Duodenal mucosa (tissue), 2 donors: ENCODE data around the gene PALLD.
"Not testable (repeated sequence)": the region's sequence is repeated elsewhere in the genome, so short reads cannot be mapped to it uniquely, and the experiment has no call there.

Experiments
- H3K27ac ChIP-seq: one replicate; pipeline ENCODE4 v1.7.0; 2013; ENCODE audit warnings: low read depth, low read length
- H3K27me3 ChIP-seq, 2 donors: one replicate each; pipeline ENCODE4 v1.7.0; 2013; ENCODE audit warnings: low read length in 2 of 2, control low read depth in 1 of 2; ENCODE audit not compliant: insufficient read depth in 2 of 2, control insufficient read depth in 1 of 2
- H3K36me3 ChIP-seq, 2 donors: one replicate each; pipeline ENCODE4 v1.7.0; 2013; ENCODE audit warnings: low read length in 2 of 2, control low read depth in 1 of 2; ENCODE audit not compliant: insufficient read depth in 2 of 2, control insufficient read depth in 1 of 2
- H3K4me1 ChIP-seq, 2 donors: one replicate each; pipeline ENCODE4 v1.7.0; 2013; ENCODE audit warnings: low read length in 2 of 2, control low read depth in 1 of 2; ENCODE audit not compliant: insufficient read depth in 2 of 2, control insufficient read depth in 1 of 2
- H3K4me3 ChIP-seq, 2 donors: one replicate each; pipeline ENCODE4 v1.7.0; 2013; ENCODE audit warnings: low read length in 2 of 2, low read depth in 1 of 2
- H3K9ac ChIP-seq, 2 donors: one replicate each; pipeline ENCODE4 v1.7.0; 2013; ENCODE audit warnings: low read length in 2 of 2, low read depth in 1 of 2
- H3K9me3 ChIP-seq, 2 donors: one replicate each; pipeline ENCODE4 v1.7.0; 2013; ENCODE audit warnings: low read length in 2 of 2, control low read depth in 1 of 2; ENCODE audit not compliant: control insufficient read depth in 1 of 2

Gene PALLD

DNA sequence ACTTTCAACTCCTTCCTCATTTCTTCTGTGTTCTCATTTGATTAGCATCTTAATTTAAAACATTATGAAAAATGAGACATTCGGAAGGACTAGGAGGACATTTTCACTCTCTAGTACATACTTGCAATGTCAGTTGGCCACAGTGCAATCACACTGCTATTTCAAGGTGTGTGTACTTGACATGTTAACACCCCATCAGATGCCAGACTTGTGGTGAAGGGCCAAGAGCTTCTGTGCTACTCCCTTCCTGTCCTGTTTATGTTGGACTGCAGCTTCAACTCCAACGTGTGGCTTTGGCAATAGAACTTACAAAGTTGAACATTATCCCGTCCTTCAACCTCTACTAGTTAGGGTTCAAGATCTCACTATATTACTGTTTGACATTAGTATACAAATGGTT is 221.0 kb downstream of the PALLD start:
- Histone ChIP-seq H3K9ac (no peak overlapping the region), H3K4me1 (peaks cover 4 to 7% of the 10 kb centered on the region in 2 donors), H3K36me3 (no peaks in the 10 kb centered on the region), H3K27me3 (no peaks in the 10 kb centered on the region), H3K9me3 (no peaks in the 10 kb centered on the region), H3K27ac (no peak overlapping the region), H3K4me3 (no peak overlapping the region)

DNA sequence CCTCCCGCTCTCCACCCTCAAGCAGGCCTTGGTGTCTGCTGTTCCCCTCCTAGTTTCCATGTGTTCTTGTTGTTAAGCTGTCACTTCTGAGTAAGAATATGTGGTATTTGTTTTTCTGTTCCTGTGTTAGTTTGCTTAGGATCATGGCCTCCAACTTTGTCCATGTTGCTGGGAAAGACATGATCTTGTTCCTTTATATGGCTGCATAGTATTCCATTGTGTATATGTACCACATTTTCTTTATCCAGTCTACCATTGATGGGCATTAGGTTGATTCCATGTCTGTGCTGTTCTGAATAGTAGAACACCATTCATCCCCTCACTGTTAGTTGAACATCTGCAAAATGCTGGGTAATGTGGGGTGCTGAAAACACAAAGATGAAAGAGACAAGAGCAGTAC is 222.9 kb downstream of the PALLD start:
- no peaks in the 10 kb centered on the region for H3K27me3 ChIP-seq
- H3K36me3 ChIP-seq = no peaks in the 10 kb centered on the region
- H3K4me3 ChIP-seq = no peak overlapping the region
- H3K4me1 ChIP-seq = no peaks in the 10 kb centered on the region
- no peak overlapping the region for H3K9ac ChIP-seq
- no peak overlapping the region for H3K27ac ChIP-seq
- H3K9me3 ChIP-seq = no peaks in the 10 kb centered on the region

DNA sequence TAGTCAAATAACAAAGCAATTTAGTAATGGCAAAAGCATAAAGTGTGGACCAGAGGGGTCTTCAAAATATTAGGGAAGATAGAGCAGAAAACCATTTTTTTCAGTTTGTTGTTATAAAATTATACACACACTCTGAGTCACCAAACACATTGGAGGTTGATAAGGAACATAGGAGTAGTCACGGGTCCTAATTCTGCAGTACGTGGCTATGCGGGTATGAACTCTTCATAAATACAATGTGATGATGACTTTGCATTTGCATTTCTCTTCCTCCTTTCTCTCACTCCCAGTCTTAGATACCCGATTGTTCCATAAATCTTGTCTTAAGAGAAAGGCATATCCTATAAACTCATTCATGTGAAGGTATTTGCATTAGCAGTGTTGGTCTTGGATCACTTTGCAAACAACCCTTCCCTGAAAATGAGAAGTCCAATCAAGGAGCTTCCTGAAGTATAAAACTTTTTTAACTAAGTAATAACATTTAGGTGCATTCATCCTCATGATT is 223.6 kb downstream of the PALLD start:
- H3K4me3 ChIP-seq = no peak overlapping the region
- no peak overlapping the region for H3K9ac ChIP-seq
- no peak overlapping the region for H3K27ac ChIP-seq
- no peaks in the 10 kb centered on the region for H3K27me3 ChIP-seq
- no peaks in the 10 kb centered on the region for H3K9me3 ChIP-seq
- no peaks in the 10 kb centered on the region for H3K4me1 ChIP-seq
- no peaks in the 10 kb centered on the region for H3K36me3 ChIP-seq

DNA sequence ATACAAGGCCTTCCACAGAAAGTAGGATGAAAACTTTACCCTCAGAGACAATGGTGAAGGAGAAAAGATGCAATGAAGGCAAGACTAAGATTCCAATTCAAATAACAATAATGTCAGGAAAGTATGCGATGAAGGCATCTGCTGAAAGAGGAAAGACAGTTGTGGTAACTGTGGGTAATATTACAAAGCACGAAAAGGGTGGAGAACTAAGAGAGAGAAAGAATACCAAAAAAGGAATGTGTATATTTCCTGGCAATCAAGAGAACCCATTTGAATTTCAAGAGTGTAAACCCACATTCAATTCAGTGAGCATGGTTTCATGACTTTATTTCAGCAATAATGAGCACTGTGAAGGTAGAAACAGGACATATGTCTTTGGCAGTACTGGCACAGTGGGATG is 225.5 kb downstream of the PALLD start:
- H3K9ac ChIP-seq = no peak overlapping the region
- no peak overlapping the region for H3K27ac ChIP-seq
- H3K4me3 ChIP-seq = no peak overlapping the region
- H3K9me3 ChIP-seq = no peaks in the 10 kb centered on the region
- H3K4me1 ChIP-seq = no peaks in the 10 kb centered on the region
- no peaks in the 10 kb centered on the region for H3K27me3 ChIP-seq
- H3K36me3 ChIP-seq = no peaks in the 10 kb centered on the region

DNA sequence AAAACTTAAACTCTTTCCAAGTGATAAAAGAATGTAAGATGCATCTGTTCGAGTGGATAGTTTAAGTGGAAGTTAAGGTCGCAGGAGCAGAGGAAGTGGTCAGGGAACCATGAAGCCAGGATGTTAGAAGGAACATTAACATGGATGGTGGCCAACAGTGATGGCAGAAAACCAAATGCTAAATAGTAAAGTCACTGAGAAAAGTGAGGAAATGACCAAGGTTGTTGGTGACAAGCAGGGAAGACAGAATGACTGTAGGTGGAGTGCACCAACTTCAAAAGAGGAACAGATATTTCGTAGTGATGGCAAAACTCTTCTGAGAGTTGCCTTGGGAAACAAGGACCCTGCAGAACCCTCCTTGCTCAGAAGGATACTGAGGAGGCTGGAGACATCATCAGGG is 226.2 kb downstream of the PALLD start:
- Histone ChIP-seq H3K36me3 (no peaks in the 10 kb centered on the region), H3K9me3 (no peaks in the 10 kb centered on the region), H3K27ac (no peak overlapping the region), H3K4me3 (no peak overlapping the region), H3K9ac (no peak overlapping the region), H3K27me3 (no peaks in the 10 kb centered on the region), H3K4me1 (no peaks in the 10 kb centered on the region)

DNA sequence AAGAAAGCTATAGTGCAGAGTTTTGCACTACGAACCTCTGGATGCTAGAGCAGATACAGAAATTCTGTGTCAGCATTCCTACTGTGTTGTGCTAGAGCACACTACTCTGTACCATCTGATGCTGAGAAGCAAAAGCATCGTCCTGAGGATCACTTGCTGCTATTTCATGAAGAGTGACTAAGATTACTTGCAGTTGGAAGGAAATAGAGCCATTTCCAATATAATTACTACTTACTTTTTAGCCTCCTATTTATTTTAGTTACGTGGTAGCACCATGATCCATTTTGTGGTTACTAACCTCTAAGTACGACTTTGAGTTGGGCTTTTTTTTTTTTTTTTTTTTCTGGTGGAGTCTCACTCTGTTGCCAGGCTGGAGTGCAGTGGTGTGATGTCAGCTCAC is 226.7 kb downstream of the PALLD start:
- Histone ChIP-seq H3K27me3 (no peaks in the 10 kb centered on the region), H3K9me3 (no peaks in the 10 kb centered on the region), H3K9ac (no peak overlapping the region), H3K27ac (no peak overlapping the region), H3K4me1 (no peaks in the 10 kb centered on the region), H3K4me3 (no peak overlapping the region), H3K36me3 (no peaks in the 10 kb centered on the region)

DNA sequence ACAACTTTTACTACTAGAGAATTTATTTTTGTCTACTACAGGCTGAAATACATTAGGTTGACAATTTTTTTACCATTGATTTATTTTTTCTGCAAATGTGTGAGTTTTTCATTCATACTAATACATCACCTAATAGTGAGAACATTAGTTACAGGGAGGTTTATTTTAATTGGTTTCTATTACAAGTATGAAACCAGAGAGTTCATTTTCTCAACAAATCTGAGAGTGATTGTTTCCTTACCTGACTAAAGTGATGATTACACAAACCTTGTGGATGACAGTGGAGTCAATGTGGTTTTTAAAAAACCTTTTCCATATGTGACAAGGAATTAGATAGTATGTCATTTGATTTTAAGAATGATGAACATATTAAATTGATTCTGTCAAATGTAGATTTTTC is 227.4 kb downstream of the PALLD start:
- H3K4me1 ChIP-seq = no peaks in the 10 kb centered on the region
- no peaks in the 10 kb centered on the region for H3K36me3 ChIP-seq
- no peaks in the 10 kb centered on the region for H3K27me3 ChIP-seq
- H3K9me3 ChIP-seq = no peaks in the 10 kb centered on the region
- no peak overlapping the region for H3K9ac ChIP-seq
- no peak overlapping the region for H3K27ac ChIP-seq
- no peak overlapping the region for H3K4me3 ChIP-seq

DNA sequence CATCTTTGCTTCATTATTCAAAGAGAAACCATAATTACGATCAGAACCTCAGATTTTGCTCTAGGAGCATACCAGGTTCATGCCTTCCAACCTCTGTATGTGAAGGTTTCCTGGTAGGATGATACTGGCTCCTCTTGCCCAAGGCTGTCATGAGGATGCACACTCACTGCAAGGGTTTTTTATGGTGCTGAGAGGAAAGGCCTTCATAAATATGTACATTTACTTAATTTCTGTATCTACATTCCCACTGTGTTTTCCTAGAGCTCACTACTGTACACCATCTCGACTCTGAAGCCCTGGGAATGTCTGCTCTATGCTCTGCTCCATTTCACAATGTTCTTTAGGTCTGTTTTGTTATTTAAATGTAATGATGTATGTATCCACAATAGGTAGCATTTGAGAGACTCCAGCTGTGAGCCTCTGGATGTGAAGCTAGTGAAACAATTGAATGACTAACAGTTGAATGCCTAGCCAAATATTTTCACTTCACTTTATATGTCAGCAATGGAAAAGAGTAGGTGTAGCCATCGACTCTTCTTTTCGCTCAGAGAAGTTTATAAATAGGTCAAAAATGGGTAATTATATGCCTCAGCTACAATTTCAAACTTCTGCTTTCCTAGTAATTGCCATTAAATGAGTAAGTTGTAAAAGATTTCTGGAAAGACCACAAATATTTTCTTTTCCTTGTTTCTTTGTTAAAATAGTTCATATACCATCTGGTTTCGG is 228.0 kb downstream of the PALLD start:
- Histone ChIP-seq H3K27ac (no peak overlapping the region), H3K4me3 (no peak overlapping the region), H3K36me3 (no peaks in the 10 kb centered on the region), H3K27me3 (no peaks in the 10 kb centered on the region), H3K9me3 (no peaks in the 10 kb centered on the region), H3K9ac (no peak overlapping the region), H3K4me1 (no peaks in the 10 kb centered on the region)

DNA sequence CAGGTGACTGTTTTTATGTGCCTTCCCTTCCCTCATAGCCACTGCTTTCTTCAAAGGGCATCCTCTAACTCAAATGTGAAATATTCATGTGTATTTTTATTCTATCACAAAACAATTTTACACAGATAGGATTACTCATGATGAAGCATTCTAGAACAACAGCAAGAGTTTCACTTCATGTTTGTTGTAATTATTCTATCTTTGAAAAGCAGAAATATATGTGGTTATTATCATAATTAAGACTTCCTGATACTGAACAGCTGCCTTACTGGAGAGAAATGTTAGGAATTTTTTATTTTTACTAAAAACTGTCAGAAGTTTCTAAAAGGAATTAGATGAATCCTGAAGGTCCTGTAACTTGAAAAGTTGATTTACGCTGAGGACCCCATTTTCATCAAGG is 229.1 kb downstream of the PALLD start:
- Histone ChIP-seq H3K27ac (no peak overlapping the region), H3K9ac (no peak overlapping the region), H3K36me3 (no peaks in the 10 kb centered on the region), H3K4me1 (no peaks in the 10 kb centered on the region), H3K4me3 (no peak overlapping the region), H3K9me3 (no peaks in the 10 kb centered on the region), H3K27me3 (no peaks in the 10 kb centered on the region)

DNA sequence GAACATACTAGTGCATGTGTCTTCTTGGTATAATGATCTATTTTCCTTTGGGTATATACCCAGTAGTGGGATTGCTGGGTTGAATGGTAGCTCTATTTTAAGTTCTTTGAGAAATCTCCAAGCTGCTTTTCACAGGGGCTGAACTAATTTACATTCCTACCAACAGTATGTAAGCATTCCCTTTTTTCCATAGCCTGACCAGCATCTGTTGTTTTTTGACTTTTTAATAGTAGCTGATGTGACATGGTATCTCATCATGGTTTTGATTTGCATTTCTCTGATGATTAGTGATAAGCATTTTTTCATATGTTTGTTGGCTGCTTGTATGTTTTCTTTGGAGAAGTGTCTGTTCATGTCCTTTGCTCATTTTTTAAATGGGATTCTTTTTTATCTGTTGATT is 230.3 kb downstream of the PALLD start:
- not testable (repeated sequence) for H3K27me3 ChIP-seq, H3K36me3 ChIP-seq, H3K4me3 ChIP-seq, H3K9ac ChIP-seq, H3K9me3 ChIP-seq, H3K4me1 ChIP-seq, H3K27ac ChIP-seq
